Lower leg skin (tissue), 3 donors: ENCODE data around the gene ARHGEF4.

Experiments
- POLR2A ChIP-seq, 2 donors: fragments of 450-650 bp; IDR thresholded peaks; one replicate each; pipeline ENCODE4 v1.6.1; 2016 to 2017; ENCODE audit warnings: antibody characterized with exemption in 2 of 2, mild to moderate bottlenecking in 1 of 2, moderate library complexity in 1 of 2
- TF ChIP-seq, protein P1 (sequence below), 3 donors: fragments of 450-650 bp; IDR thresholded peaks; one replicate each; pipeline ENCODE4 v1.5.1; 2016; ENCODE audit warnings: antibody characterized with exemption in 3 of 3, mild to moderate bottlenecking in 3 of 3, moderate library complexity in 2 of 3

DNA sequence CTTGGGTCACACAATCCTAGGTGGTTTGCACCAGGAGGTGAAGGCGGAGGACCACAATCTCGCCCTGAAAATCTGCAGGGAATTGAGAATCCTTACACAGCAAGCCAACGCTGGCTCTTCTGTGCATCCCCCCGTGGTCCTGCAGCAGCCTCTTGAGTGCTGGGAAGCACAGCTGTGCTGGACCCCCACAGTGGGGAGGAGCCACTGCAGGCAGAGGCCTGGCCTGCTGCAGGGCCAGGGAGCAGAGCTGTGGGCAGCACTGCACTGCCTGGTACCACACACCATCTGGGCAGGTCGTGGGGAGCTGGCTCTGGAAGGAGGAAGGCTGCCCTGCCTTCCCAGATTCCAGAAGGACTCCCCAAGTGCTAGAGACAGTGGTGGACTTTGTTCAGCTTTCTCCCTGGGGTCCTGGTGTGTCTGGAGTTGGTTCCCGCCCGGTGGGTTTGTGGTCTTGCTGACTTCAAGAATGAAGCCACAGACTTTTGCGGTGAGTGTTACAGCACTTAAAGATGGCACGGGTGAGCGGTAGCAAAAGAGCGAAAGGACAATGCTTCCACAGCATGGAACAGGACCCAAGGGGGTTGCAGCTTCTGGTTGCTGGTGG lies 150.3 kb downstream of the ARHGEF4 start:
- TF ChIP-seq, protein P1, sequence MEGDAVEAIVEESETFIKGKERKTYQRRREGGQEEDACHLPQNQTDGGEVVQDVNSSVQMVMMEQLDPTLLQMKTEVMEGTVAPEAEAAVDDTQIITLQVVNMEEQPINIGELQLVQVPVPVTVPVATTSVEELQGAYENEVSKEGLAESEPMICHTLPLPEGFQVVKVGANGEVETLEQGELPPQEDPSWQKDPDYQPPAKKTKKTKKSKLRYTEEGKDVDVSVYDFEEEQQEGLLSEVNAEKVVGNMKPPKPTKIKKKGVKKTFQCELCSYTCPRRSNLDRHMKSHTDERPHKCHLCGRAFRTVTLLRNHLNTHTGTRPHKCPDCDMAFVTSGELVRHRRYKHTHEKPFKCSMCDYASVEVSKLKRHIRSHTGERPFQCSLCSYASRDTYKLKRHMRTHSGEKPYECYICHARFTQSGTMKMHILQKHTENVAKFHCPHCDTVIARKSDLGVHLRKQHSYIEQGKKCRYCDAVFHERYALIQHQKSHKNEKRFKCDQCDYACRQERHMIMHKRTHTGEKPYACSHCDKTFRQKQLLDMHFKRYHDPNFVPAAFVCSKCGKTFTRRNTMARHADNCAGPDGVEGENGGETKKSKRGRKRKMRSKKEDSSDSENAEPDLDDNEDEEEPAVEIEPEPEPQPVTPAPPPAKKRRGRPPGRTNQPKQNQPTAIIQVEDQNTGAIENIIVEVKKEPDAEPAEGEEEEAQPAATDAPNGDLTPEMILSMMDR (IDR thresholded peaks at IDR 0.05): no peak
- no peak for TF ChIP-seq POLR2A (IDR thresholded peaks at IDR 0.05)
